Endothelial cell of umbilical vein (primary cell): ENCODE measurements around the gene TSPEAR. TPM values are rescaled to one million over a fixed set of nuclear protein-coding genes. Genes with fewer than 3 reads are reported as not detected.

Source experiments
- BruUV-seq: library from RNA; stranded (reverse); fragments of 400-500 nt; replicated peaks from 2 replicates; lab custom pipeline; 2021; lab: Mats Ljungman, UMichigan
- CTCF ChIA-PET: fragments of 300-600, 350-600 bp; sonication (Branson Sonifier 250); formaldehyde crosslinking; loops from one replicate; lab custom pipeline; 2021; ENCODE audit warnings: antibody characterized with exemption, inconsistent platforms; lab: Charles Lee
- POLR2A ChIA-PET: fragments of 300-600, 350-600 bp; sonication (Branson Sonifier 250); formaldehyde crosslinking; loops from one replicate; lab custom pipeline; 2021; ENCODE audit warnings: antibody characterized with exemption, inconsistent platforms; lab: Charles Lee
- DNase-seq: peaks from one replicate; pipeline ENCODE4 v3.0.0-alpha.2; 2011; ENCODE audit warnings: low read depth, low spot score
- FAIRE-seq: peaks from 2 replicates; lab custom pipeline; 2011; peaks lifted over from hg19 to GRCh38; lab: Jason Lieb, UNC
- H2AFZ ChIP-seq: 2 replicates; pipeline ENCODE4 v1.6.0; 2012; ENCODE audit warnings: low read depth, low read length, control low read depth, inconsistent platforms
- H3K27ac ChIP-seq: 2 replicates; pipeline ENCODE4 v1.5.1; 2011; ENCODE audit warnings: low read depth, mild to moderate bottlenecking, control low read depth, low read length, moderate library complexity; ENCODE audit not compliant: insufficient read depth
- H3K27me3 ChIP-seq, 2 experiments: 2 replicates each; pipeline versions ENCODE4 v1.6.0 to v1.6.1; 2011; ENCODE audit warnings: low read length in 2 of 2, mixed read lengths in 1 of 2; ENCODE audit not compliant: control insufficient read depth in 2 of 2, insufficient read depth in 2 of 2
- H3K36me3 ChIP-seq, 2 experiments: 2 replicates in 1 of 2; 3 replicates in 1 of 2; pipeline ENCODE4 v1.5.1; 2011; ENCODE audit warnings: low read length in 2 of 2, mild to moderate bottlenecking in 1 of 2, moderate library complexity in 1 of 2; ENCODE audit not compliant: control insufficient read depth in 2 of 2, insufficient read depth in 2 of 2; ENCODE audit errors: extremely low read depth in 1 of 2
- H3K4me1 ChIP-seq: 3 replicates; pipeline ENCODE4 v1.5.1; 2011; ENCODE audit warnings: mild to moderate bottlenecking, low read length; ENCODE audit not compliant: control insufficient read depth, insufficient read depth; ENCODE audit errors: extremely low read depth
- H3K4me2 ChIP-seq: 2 replicates; pipeline ENCODE4 v1.6.1; 2011; ENCODE audit warnings: low read length, control low read depth, mixed read lengths; ENCODE audit not compliant: insufficient read depth
- H3K4me3 ChIP-seq, 3 experiments: fragments of 200-600 bp in 1 of 3; sonication (generic), shearing (Covaris generic) in 1 of 3; replicated peaks in 1 of 3; 2 replicates each; pipeline ENCODE4 v1.5.1; 2011 to 2016; ENCODE audit warnings: control low read depth in 3 of 3, low read length in 3 of 3, mild to moderate bottlenecking in 2 of 3, inconsistent platforms in 1 of 3, low read depth in 1 of 3, moderate library complexity in 1 of 3; ENCODE audit not compliant: insufficient read depth in 1 of 3
- H3K79me2 ChIP-seq: 2 replicates; pipeline ENCODE4 v1.6.0; 2012; ENCODE audit warnings: low read length, inconsistent platforms; ENCODE audit not compliant: control insufficient read depth, insufficient read depth
- H3K9ac ChIP-seq: replicated peaks from 2 replicates; pipeline ENCODE3; 2011; ENCODE audit warnings: low read length, control low read depth; ENCODE audit not compliant: insufficient read depth; ENCODE audit errors: extremely low read depth
- H3K9me1 ChIP-seq: replicated peaks from 3 replicates; pipeline ENCODE4 v1.6.0; 2011; ENCODE audit warnings: mild to moderate bottlenecking, low read length; ENCODE audit not compliant: control insufficient read depth, insufficient read depth; ENCODE audit errors: extremely low read depth
- H3K9me3 ChIP-seq: replicated peaks from 2 replicates; pipeline ENCODE4 v1.5.1; 2012; ENCODE audit warnings: low read length, inconsistent platforms; ENCODE audit not compliant: control insufficient read depth, insufficient read depth
- H4K20me1 ChIP-seq: replicated peaks from 2 replicates; pipeline ENCODE3; 2011; ENCODE audit warnings: mild to moderate bottlenecking, low read length; ENCODE audit not compliant: control insufficient read depth, insufficient read depth; ENCODE audit errors: extremely low read depth
- CTCF ChIP-seq, 2 donors: IDR thresholded peaks; 1 replicate in 1 of 2; 2 replicates in 1 of 2; pipeline ENCODE4 v1.5.1; 2011; ENCODE audit warnings: low read length in 2 of 2, mild to moderate bottlenecking in 2 of 2, moderate library complexity in 2 of 2, control low read depth in 1 of 2, inconsistent platforms in 1 of 2, low read depth in 1 of 2; ENCODE audit not compliant: insufficient read depth in 1 of 2; ENCODE audit errors: extremely low read depth in 1 of 2
- EZH2 ChIP-seq: IDR thresholded peaks from 2 replicates; pipeline ENCODE4 v1.6.1; 2012; ENCODE audit warnings: borderline replicate concordance, low read depth, mild to moderate bottlenecking, moderate library complexity, low read length, inconsistent platforms; ENCODE audit not compliant: severe bottlenecking
- FOS ChIP-seq: IDR thresholded peaks from 2 replicates; pipeline ENCODE4 v1.6.1; 2011; ENCODE audit warnings: mild to moderate bottlenecking, low read length, moderate library complexity, borderline replicate concordance; ENCODE audit not compliant: insufficient read depth
- GATA2 ChIP-seq: IDR thresholded peaks from 2 replicates; pipeline ENCODE4 v1.7.0; 2011; ENCODE audit warnings: low read depth, mild to moderate bottlenecking, moderate library complexity, mixed read lengths, low read length; ENCODE audit not compliant: insufficient read length, insufficient read depth
- JUN ChIP-seq: IDR thresholded peaks from 2 replicates; pipeline ENCODE4 v1.6.1; 2011; ENCODE audit warnings: borderline replicate concordance, low read depth; ENCODE audit not compliant: insufficient read length, insufficient read depth
- MYC ChIP-seq: IDR thresholded peaks from one replicate; pipeline ENCODE4 v1.6.1; 2011; ENCODE audit warnings: mild to moderate bottlenecking, low read depth, low read length
- POLR2A ChIP-seq: IDR thresholded peaks from 2 replicates; pipeline ENCODE4 v1.6.1; 2012; ENCODE audit warnings: low read depth, mild to moderate bottlenecking, control low read depth, low read length
- POLR2AphosphoS5 ChIP-seq: IDR thresholded peaks from 2 replicates; pipeline ENCODE4 v1.6.1; 2012; ENCODE audit warnings: low read depth, mild to moderate bottlenecking, control low read depth, low read length, moderate library complexity; ENCODE audit not compliant: insufficient read depth
- dilution Hi-C: fragments of 300-500 bp; cut with MboI; formaldehyde crosslinking; loops from one replicate; pipeline ENCODE4 v1.15.0; 2019; ENCODE audit warnings: low sequenced_read_pairs; ENCODE audit not compliant: extremely low pct_ligation_motif_present
- intact Hi-C: fragments of 100-400 bp; cut with micrococcal nuclease; formaldehyde crosslinking; loops from one replicate; pipeline ENCODE4 v1.10.0; 2022
- polyA plus RNA-seq, 4 experiments: library from polyadenylated mRNA; depleted of rRNA in 3 of 4; stranded (reverse) in 3 of 4; unstranded in 1 of 4; fragments of >200 nt; gene quantifications; 2 replicates each; pipeline versions ENCODE4 v1.2.1 to v1.2.3, GENCODE V29; 2011 to 2012; ENCODE audit warnings: missing spikeins in 1 of 4
- total RNA-seq: library from RNA; stranded (reverse); gene quantifications from 2 replicates; pipeline ENCODE4 v1.2.3, GENCODE V29; 2021
- TF ChIP-seq, protein P1 (sequence below): IDR thresholded peaks from 2 replicates; pipeline ENCODE4 v1.6.1; 2011; ENCODE audit not compliant: insufficient read depth, insufficient read length

TSPEAR gene
- total and polyA plus RNA-seq, 2 donors (not counting 3 experiments of a cell fraction or from before 2014, with no cell fraction given), result 0.01 TPM; not detected in 1

DNA sequence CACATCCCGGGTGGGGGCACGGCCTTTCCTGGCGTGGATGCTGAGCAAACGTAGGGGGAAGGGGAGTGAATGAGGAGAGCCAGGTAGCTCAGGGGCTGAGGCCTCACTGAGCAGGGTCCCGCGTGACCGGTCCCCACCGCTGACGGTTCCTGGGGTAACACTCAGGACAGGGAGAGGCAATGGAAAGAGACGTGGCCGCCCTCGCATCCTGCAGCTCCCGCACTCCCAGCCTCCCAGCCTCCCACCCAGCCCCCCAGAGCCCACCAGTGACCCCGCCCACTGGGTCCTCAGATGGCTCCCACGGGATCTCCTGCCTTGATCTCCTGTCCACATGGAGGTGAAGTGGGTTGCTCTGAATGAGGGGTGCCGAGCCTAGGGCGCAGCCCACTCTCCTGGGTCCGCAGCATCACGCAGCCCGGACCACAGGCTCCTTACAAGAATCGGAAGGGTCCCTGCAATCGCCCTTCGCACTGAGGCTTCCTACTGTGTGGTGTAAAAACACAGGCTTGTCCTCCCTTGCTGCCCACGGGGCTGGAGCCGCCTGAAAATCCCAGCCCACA is 2.4 kb downstream of the TSPEAR start:
- dilution Hi-C loops, result no loop called here
- ChIA-PET CTCF (interaction anchor here (1.1 to 1.7 kb wide), 2 partner anchors 84 to 223 kb away, joined by 3 to 10 read pairs; no protein-coding TSS in a partner anchor), POLR2A (no interaction called here)
- intact Hi-C loops, result no loop called here
- Histone ChIP-seq H4K20me1 (no peaks in the 10 kb centered on the region), H3K9ac (no peak overlapping the region), H3K27me3 (peaks cover 82 to 87% of the 10 kb centered on the region in 2 experiments), H3K4me1 (peaks cover 5% of the 10 kb centered on the region), H3K4me3 (no peak overlapping the region), H3K9me3 (no peaks in the 10 kb centered on the region), H3K4me2 (no peak overlapping the region), H3K36me3 (no peaks in the 10 kb centered on the region), H2AFZ (no peak overlapping the region), H3K9me1 (no peaks in the 10 kb centered on the region), H3K27ac (no peak overlapping the region), H3K79me2 (no peaks in the 10 kb centered on the region)
- no TSS peak for BruUV-seq
- DNase-seq (no peak), FAIRE-seq (no peak)
- no peak for TF ChIP-seq MYC
- TF ChIP-seq, protein P1, sequence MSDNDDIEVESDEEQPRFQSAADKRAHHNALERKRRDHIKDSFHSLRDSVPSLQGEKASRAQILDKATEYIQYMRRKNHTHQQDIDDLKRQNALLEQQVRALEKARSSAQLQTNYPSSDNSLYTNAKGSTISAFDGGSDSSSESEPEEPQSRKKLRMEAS, result no peak
- TF ChIP-seq GATA2, result no peak
- no peak for TF ChIP-seq POLR2AphosphoS5
- no peak for TF ChIP-seq POLR2A
- TF ChIP-seq FOS, result no peak
- no peak for TF ChIP-seq EZH2
- TF ChIP-seq CTCF (IDR thresholded peaks at IDR 0.05; ENCODE audit: extremely low read depth in 1 of 2, insufficient read depth in 1 of 2, low read depth in 1 of 2, low read length in 2 of 2), result no peak
- TF ChIP-seq JUN, result no peak
